SK-N-SH treated with all-trans-retinoic acid at 6 μM for 48 hours (cell line): Measurements from ENCODE around the gene HSD17B1.

Source experiments
- ATAC-seq: fragments of 200-7000 bp; cut with Tn5 transposase; 3 replicates; pipeline ENCODE4 v1.9.1; 2020; ENCODE audit warnings: mild to moderate bottlenecking, moderate library complexity
- ARNTL ChIP-seq: fragments of 450-650 bp; formaldehyde crosslinking; IDR thresholded peaks from 2 replicates; pipeline ENCODE4 v1.5.0; 2020; ENCODE audit warnings: low read depth, mild to moderate bottlenecking, moderate library complexity, borderline replicate concordance
- BACH2 ChIP-seq: fragments of 250-450 bp; sonication (Bioruptor Pico); IDR thresholded peaks from 2 replicates; pipeline ENCODE4 v1.9.0; 2021; ENCODE audit warnings: mild to moderate bottlenecking, borderline replicate concordance
- CSDC2 ChIP-seq: fragments of 250-450 bp; sonication (Bioruptor Pico); IDR thresholded peaks from 2 replicates; pipeline ENCODE4 v1.5.0; 2020; ENCODE audit warnings: mild to moderate bottlenecking, moderate library complexity
- ESRRG ChIP-seq: fragments of 250-450 bp; sonication (Bioruptor Pico); IDR thresholded peaks from 2 replicates; pipeline ENCODE4 v1.6.1; 2021; ENCODE audit warnings: mild to moderate bottlenecking
- GLIS3 ChIP-seq: fragments of 250-450 bp; sonication (Bioruptor Pico); IDR thresholded peaks from 2 replicates; pipeline ENCODE4 v1.5.0; 2020; ENCODE audit warnings: mild to moderate bottlenecking, moderate library complexity
- ISL1 ChIP-seq: fragments of 250-450 bp; sonication (Bioruptor Pico); IDR thresholded peaks from 2 replicates; pipeline ENCODE4 v2.1.2; 2022; ENCODE audit warnings: mild to moderate bottlenecking, moderate library complexity
- OSR1 ChIP-seq: fragments of 250-450 bp; sonication (Bioruptor Pico); IDR thresholded peaks from 2 replicates; pipeline ENCODE4 v1.8.0; 2022; ENCODE audit warnings: moderate library complexity, mild to moderate bottlenecking, inconsistent platforms
- PPARA ChIP-seq: fragments of 250-450 bp; sonication (Bioruptor Pico); IDR thresholded peaks from 2 replicates; pipeline ENCODE4 v1.5.0; 2020; ENCODE audit warnings: mild to moderate bottlenecking, borderline replicate concordance
- SNAI2 ChIP-seq: fragments of 250-450 bp; sonication (Bioruptor Pico); IDR thresholded peaks from 2 replicates; pipeline ENCODE4 v1.5.0; 2020; ENCODE audit warnings: mild to moderate bottlenecking, moderate library complexity
- TCF4 ChIP-seq: fragments of 250-450 bp; sonication (Bioruptor Pico); IDR thresholded peaks from 2 replicates; pipeline ENCODE4 v1.8.0; 2021; ENCODE audit warnings: mild to moderate bottlenecking, moderate library complexity, borderline replicate concordance
- TOX ChIP-seq: fragments of 250-450 bp; sonication (Bioruptor Pico); IDR thresholded peaks from 2 replicates; pipeline ENCODE4 v1.8.0; 2021; ENCODE audit warnings: mild to moderate bottlenecking, moderate library complexity, borderline replicate concordance
- ZFP3 ChIP-seq: fragments of 250-450 bp; sonication (Bioruptor Pico); IDR thresholded peaks from 2 replicates; pipeline ENCODE4 v1.5.0; 2020; ENCODE audit warnings: mild to moderate bottlenecking, moderate library complexity
- ZFP30 ChIP-seq: fragments of 450-650 bp; formaldehyde crosslinking; IDR thresholded peaks from 2 replicates; pipeline ENCODE4 v1.5.0; 2022; ENCODE audit warnings: mild to moderate bottlenecking, moderate library complexity
- ZNF565 ChIP-seq: fragments of 450-650 bp; formaldehyde crosslinking; conservative IDR thresholded peaks from 2 replicates; pipeline ENCODE4 v1.5.0; 2020; ENCODE audit warnings: low read depth, mild to moderate bottlenecking, moderate library complexity
- ZNF70 ChIP-seq: fragments of 450-650 bp; formaldehyde crosslinking; IDR thresholded peaks from 2 replicates; pipeline ENCODE4 v1.5.0; 2020; ENCODE audit warnings: mild to moderate bottlenecking, moderate library complexity
- ZNF8 ChIP-seq: fragments of 450-650 bp; formaldehyde crosslinking; IDR thresholded peaks from 2 replicates; pipeline ENCODE4 v1.5.0; 2020; ENCODE audit warnings: mild to moderate bottlenecking, moderate library complexity
- TF ChIP-seq, protein P1 (sequence below): fragments of 250-450 bp; sonication (Bioruptor Pico); IDR thresholded peaks from 2 replicates; pipeline ENCODE4 v1.5.0; 2020; ENCODE audit warnings: mild to moderate bottlenecking, moderate library complexity
- TF ChIP-seq, protein P2 (sequence below): fragments of 250-450 bp; sonication (Bioruptor Pico); IDR thresholded peaks from 2 replicates; pipeline ENCODE4 v1.5.1; 2021; ENCODE audit warnings: mild to moderate bottlenecking, moderate library complexity
- TF ChIP-seq, protein P3 (sequence below): fragments of 250-450 bp; sonication (Bioruptor Pico); IDR thresholded peaks from 2 replicates; pipeline ENCODE4 v1.8.0; 2021; ENCODE audit warnings: low read depth, mild to moderate bottlenecking, moderate library complexity, borderline replicate concordance

HSD17B1 gene

DNA sequence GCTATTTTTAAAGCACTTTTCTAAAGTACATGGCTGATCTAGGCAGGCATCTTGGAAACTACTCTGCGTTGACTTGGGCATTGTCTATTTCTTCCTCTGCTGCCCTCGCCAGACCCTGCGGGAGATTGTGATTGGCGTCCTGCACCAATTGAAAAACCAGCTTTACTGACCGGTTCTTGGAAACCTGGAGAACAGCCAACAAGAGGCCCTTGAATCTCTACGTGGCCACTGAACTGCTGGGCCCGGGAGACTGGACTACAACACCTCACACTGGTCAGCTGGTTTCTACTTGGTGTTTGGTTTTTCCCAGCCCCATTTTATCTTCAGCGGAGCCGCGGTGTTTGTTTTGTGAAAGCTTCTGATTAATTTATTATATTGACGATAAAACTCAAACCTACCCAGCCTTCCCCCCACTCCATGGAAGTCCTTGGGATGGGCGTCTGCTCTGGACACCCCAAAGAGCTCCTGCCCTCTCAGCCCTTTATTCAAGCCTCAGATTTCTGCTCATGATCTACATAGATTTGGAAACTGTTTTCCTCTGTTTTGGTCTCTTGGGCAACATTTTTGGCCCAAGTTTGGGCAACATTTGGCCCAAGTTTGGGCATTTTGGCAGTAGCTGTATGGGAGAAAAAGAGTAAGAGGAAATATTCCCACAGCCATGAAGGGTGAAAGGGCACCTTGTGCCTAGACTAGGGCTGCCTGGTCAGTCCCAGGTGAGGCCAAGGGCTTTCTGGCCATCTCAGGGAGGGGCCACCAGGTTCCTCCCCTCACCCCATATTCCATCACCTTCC lies 18.9 kb downstream of the HSD17B1 start (continued):
- TF ChIP-seq, protein P1, sequence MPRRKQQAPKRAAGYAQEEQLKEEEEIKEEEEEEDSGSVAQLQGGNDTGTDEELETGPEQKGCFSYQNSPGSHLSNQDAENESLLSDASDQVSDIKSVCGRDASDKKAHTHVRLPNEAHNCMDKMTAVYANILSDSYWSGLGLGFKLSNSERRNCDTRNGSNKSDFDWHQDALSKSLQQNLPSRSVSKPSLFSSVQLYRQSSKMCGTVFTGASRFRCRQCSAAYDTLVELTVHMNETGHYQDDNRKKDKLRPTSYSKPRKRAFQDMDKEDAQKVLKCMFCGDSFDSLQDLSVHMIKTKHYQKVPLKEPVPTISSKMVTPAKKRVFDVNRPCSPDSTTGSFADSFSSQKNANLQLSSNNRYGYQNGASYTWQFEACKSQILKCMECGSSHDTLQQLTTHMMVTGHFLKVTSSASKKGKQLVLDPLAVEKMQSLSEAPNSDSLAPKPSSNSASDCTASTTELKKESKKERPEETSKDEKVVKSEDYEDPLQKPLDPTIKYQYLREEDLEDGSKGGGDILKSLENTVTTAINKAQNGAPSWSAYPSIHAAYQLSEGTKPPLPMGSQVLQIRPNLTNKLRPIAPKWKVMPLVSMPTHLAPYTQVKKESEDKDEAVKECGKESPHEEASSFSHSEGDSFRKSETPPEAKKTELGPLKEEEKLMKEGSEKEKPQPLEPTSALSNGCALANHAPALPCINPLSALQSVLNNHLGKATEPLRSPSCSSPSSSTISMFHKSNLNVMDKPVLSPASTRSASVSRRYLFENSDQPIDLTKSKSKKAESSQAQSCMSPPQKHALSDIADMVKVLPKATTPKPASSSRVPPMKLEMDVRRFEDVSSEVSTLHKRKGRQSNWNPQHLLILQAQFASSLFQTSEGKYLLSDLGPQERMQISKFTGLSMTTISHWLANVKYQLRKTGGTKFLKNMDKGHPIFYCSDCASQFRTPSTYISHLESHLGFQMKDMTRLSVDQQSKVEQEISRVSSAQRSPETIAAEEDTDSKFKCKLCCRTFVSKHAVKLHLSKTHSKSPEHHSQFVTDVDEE (CRISPR knock-in tag) = no peak

DNA sequence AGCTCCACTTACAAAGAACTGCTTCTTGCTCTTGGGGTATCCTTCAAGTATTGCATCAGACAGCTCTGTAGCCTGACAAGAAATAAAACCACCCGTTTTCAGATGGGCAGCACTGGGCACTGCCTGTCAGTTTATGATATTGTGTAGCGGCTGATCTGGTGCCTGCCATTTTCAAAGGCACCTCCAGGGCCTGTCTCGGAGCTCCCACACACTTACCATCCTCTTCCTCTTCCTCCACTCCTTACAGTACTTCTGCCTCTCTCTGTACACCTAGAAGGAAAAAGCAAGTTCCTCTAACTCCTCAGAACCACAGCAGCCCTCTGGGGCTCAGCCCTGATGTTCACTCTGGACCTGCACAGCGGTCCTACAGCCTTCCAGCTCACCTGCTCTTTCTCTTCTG lies 20.4 kb downstream of the HSD17B1 start:
- TF ChIP-seq, protein P2, sequence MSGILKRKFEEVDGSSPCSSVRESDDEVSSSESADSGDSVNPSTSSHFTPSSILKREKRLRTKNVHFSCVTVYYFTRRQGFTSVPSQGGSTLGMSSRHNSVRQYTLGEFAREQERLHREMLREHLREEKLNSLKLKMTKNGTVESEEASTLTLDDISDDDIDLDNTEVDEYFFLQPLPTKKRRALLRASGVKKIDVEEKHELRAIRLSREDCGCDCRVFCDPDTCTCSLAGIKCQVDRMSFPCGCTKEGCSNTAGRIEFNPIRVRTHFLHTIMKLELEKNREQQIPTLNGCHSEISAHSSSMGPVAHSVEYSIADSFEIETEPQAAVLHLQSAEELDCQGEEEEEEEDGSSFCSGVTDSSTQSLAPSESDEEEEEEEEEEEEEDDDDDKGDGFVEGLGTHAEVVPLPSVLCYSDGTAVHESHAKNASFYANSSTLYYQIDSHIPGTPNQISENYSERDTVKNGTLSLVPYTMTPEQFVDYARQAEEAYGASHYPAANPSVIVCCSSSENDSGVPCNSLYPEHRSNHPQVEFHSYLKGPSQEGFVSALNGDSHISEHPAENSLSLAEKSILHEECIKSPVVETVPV (CRISPR knock-in tag) = no peak
- TF ChIP-seq CSDC2 (CRISPR knock-in tag) (no peak), OSR1 (CRISPR knock-in tag) (no peak), ZFP30 (no peak), ZNF8 (CRISPR knock-in tag) (no peak), TCF4 (CRISPR knock-in tag) (no peak), SNAI2 (CRISPR knock-in tag) (no peak), ZNF565 (CRISPR knock-in tag) (no peak)
- TF ChIP-seq, all 23 proteins: peak for 0

DNA sequence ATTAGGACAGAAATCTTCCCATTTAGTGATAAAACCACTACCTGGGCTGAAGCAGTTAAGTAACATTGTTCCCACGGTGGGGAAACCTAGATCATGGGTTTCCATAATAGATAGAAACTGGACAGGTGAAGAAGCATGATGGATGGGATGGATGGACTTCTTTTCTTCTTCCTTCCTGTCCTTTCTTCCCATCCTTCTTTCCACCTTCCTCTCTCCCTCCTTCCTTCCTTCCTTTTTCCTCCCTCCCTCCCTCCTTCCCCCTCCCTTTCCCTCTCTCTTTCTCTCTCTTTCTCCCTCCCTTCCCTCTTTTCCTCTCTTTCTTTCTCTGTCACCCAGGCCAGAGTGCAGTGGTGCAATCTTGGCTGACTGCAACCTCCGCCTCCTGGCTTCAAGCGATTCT lies 21.7 kb downstream of the HSD17B1 start:
- TF ChIP-seq, protein P3, sequence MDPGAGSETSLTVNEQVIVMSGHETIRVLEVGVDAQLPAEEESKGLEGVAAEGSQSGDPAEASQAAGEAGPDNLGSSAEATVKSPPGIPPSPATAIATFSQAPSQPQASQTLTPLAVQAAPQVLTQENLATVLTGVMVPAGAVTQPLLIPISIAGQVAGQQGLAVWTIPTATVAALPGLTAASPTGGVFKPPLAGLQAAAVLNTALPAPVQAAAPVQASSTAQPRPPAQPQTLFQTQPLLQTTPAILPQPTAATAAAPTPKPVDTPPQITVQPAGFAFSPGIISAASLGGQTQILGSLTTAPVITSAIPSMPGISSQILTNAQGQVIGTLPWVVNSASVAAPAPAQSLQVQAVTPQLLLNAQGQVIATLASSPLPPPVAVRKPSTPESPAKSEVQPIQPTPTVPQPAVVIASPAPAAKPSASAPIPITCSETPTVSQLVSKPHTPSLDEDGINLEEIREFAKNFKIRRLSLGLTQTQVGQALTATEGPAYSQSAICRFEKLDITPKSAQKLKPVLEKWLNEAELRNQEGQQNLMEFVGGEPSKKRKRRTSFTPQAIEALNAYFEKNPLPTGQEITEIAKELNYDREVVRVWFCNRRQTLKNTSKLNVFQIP (CRISPR knock-in tag) = no peak
- TF ChIP-seq ESRRG (no peak), GLIS3 (no peak), ARNTL (no peak), BACH2 (CRISPR knock-in tag) (no peak), PPARA (no peak), ZNF70 (no peak)
- TF ChIP-seq, protein P1 (CRISPR knock-in tag) = no peak
- ATAC-seq = no peak

More for the DNA sequence above, 20.4 kb downstream of the HSD17B1 start:
- no peak for ATAC-seq

DNA sequence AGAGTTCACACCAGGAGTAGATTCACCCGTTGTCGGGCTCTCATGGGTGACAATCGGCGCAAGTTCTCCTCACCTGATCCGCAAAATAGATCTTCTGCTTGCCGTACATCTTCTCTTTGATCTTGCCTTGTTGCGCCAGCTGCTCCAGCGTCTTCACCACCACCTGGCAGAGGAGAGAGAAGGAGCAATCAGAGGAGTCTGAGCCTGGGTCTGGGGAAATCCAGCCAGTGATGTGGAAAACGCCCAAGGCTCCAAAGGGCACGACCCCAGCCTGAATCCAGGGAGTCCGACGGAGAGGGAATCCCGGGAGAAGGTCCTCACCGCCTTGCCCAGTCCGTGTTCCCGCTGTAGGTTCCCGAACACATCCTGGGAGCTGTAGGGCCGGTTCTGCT lies 24.4 kb downstream of the HSD17B1 start:
- ATAC-seq = peak; percentile 37
- TF ChIP-seq, protein P1 (CRISPR knock-in tag) = no peak
- no peak for TF ChIP-seq TOX (CRISPR knock-in tag)
- no peak for TF ChIP-seq ZFP3 (CRISPR knock-in tag)
- no peak for TF ChIP-seq ARNTL
- TF ChIP-seq TCF4 (CRISPR knock-in tag) = no peak
- TF ChIP-seq, protein P2 (CRISPR knock-in tag) = no peak
- no peak for TF ChIP-seq ISL1 (CRISPR knock-in tag)
- TF ChIP-seq, protein P3 (CRISPR knock-in tag) = no peak
- TF ChIP-seq PPARA = no peak
- TF ChIP-seq CSDC2 (CRISPR knock-in tag) = no peak
